Heart left ventricle (tissue), 13 donors: Measurements from ENCODE around the gene GUCD1.

Source experiments
- CTCF ChIP-seq, 12 donors: fragments of 200-600 bp; sonication (generic) in 4 of 12; IDR thresholded peaks; one replicate each; pipeline versions ENCODE4 v1.5.0 to v1.8.0; 2018 to 2022; ENCODE audit warnings: antibody characterized with exemption in 12 of 12, mild to moderate bottlenecking in 5 of 12
- POLR2A ChIP-seq, 2 donors: fragments of 450-650 bp; IDR thresholded peaks; one replicate each; pipeline ENCODE4 v1.6.1; 2017; ENCODE audit warnings: antibody characterized with exemption in 2 of 2, mild to moderate bottlenecking in 2 of 2, moderate library complexity in 2 of 2
- donor health status: ischemic (EF 13 %, LVEDD 7.1; RV severe dilation, severe dysfunction).
- donor health status: DM: no; HTN: yes; CAD: no.
- donor health status: DM: no; HTN: no; CAD: no.
- donor health status: ischemic (EF 25% LVEDD 6.9; RV normal size, moderate dysfunction).
- donor health status: ischemic (EF 25% LVEDD 5.7; RV mildly dilated, moderate dysfunction).
- donor health status: ischemic (EF 35%, LVEDD 5.7; RV mildly dilated, moderate dysfunction).
- donor health status: nonischemic (EF 11% LVEDD 7.7; RV severe dilation, severe dysfunction).
- donor health status: DM: yes; HTN: yes; CAD: no.
- donor health status: PGD.
- donor health status: ischemic (EF 29% LVEDD 5.4; RV normal size, mild dysfunction).
- donor health status: nonischemic (EF 23%, LVEDD 6.1; RV moderate dilation, normal function).

- TF ChIP-seq CTCF (IDR thresholded peaks at IDR 0.05) (no peak), POLR2A (IDR thresholded peaks at IDR 0.05) (no peak)
Measured at GRCh38 chr22:24501301-24502005, 53.5 kb downstream of the GUCD1 start.
